AG10803 (cell line): ENCODE results near the gene SLC2A6.

ENCODE experiments used
- DNase-seq: peaks from one replicate; pipeline ENCODE4 v3.0.0; 2010; ENCODE audit warnings: low read depth
- H3K4me3 ChIP-seq: 2 replicates; pipeline ENCODE4 v1.5.1; 2011; ENCODE audit warnings: mild to moderate bottlenecking, low read length, control low read depth
- CTCF ChIP-seq: conservative IDR thresholded peaks from 2 replicates; pipeline ENCODE4 v1.5.1; 2011; ENCODE audit warnings: mild to moderate bottlenecking, low read length, control low read depth, inconsistent platforms

Gene SLC2A6

GRCh38 chr9:133515240-133515610, 36.3 kb upstream of the SLC2A6 start:
- DNase-seq, result no peak
- TF ChIP-seq CTCF, result no peak
- H3K4me3 ChIP-seq, result no peak overlapping the region

GRCh38 chr9:133514460-133515239, 35.8 kb upstream of the SLC2A6 start:
- H3K4me3 ChIP-seq, result no peak overlapping the region
- DNase-seq, result no peak
- TF ChIP-seq CTCF, result no peak

- no peak for TF ChIP-seq CTCF
- DNase-seq, result no peak
- no peak overlapping the region for H3K4me3 ChIP-seq
These were observed 34.6 kb upstream of the SLC2A6 start for GRCh38 chr9:133513214-133514100.

GRCh38 chr9:133512253-133513213, 33.6 kb upstream of the SLC2A6 start:
- DNase-seq, result no peak
- no peak for TF ChIP-seq CTCF
- no peak overlapping the region for H3K4me3 ChIP-seq

- TF ChIP-seq CTCF, result no peak
- no peak overlapping the region for H3K4me3 ChIP-seq
- DNase-seq, result no peak
These were observed 32.7 kb upstream of the SLC2A6 start for GRCh38 chr9:133511607-133512006.

- no peak overlapping the region for H3K4me3 ChIP-seq
- DNase-seq, result no peak
- TF ChIP-seq CTCF, result no peak
These were observed 32.1 kb upstream of the SLC2A6 start for GRCh38 chr9:133510926-133511505.
